Motor neuron (in vitro differentiated cells): ENCODE data around the gene COX10. TPM values are rescaled to one million over a fixed set of nuclear protein-coding genes. Genes with fewer than 3 reads are reported as not detected.
"Not testable (repeated sequence)": the region's sequence is repeated elsewhere in the genome, so short reads cannot be mapped to it uniquely, and the experiment has no call there.

Source experiments
- ATAC-seq, 8 experiments: fragments of 200-7000 bp; cut with Tn5 transposase; replicated peaks in 6 of 8; 2 replicates each; pipeline ENCODE4 v1.8.0; 2021; ENCODE audit warnings: mild to moderate bottlenecking in 8 of 8, moderate library complexity in 8 of 8
- H3K27ac ChIP-seq, 2 donors: fragments of 250-450 bp; sonication (Bioruptor Pico); 2 replicates each; pipeline ENCODE4 v1.9.0; 2021; ENCODE audit warnings: antibody characterized with exemption in 2 of 2, mild to moderate bottlenecking in 2 of 2, moderate library complexity in 1 of 2
- H3K4me1 ChIP-seq, 2 donors: fragments of 250-450 bp; sonication (Bioruptor Pico); replicated peaks in 1 of 2; 2 replicates each; pipeline ENCODE4 v1.6.1; 2021; ENCODE audit warnings: antibody characterized with exemption in 2 of 2, mild to moderate bottlenecking in 2 of 2, moderate library complexity in 1 of 2
- H3K4me3 ChIP-seq, 5 donors: fragments of 250-450 bp; sonication (Bioruptor Pico); 2 replicates each; pipeline ENCODE4 v1.9.0; 2021; ENCODE audit warnings: antibody characterized with exemption in 5 of 5, mild to moderate bottlenecking in 5 of 5, moderate library complexity in 4 of 5
- WGBS, 10 experiments: fragments of 450-650 bp; shearing (Covaris generic); methylation state at CpG; one replicate each; pipeline ENCODE4 v1.0.0; 2022; 5-methylcytosine and 5-hydroxymethylcytosine counted together
- in situ Hi-C, 9 experiments: fragments of 400-800 bp; cut with MboI; loops; one replicate each; pipeline ENCODE4 v1.15.0; 2021; ENCODE audit warnings: low sequenced_read_pairs in 9 of 9, low pct_unique_long_range_greater_than_20kb in 2 of 9; ENCODE audit not compliant: unreplicated experiment in 9 of 9
- total RNA-seq, 8 experiments: library from RNA; unstranded; fragments of 300-600 nt; gene quantifications; 2 replicates each; pipeline versions ENCODE4 v1.2.3 to v1.2.4, GENCODE V29; 2022

The COX10 gene
- total RNA-seq, 8 experiments from 2014 or later: 13.8 to 31.6 (median 18.8) TPM

GRCh38 chr17:14207791-14208190 lies 138.5 kb downstream of the COX10 start:
- in situ Hi-C loops: no loop called here
- peaks cover 6 to 7% of the 10 kb centered on the region in 2 donors for H3K4me1 ChIP-seq
- no peak for ATAC-seq
- H3K27ac ChIP-seq: no peak overlapping the region
- 80 to 100% (median 100%) methylated on average over 1 to 4 of the region's 5 CpGs; no CpG with 5 or more reads in 3 of the 10 experiments for WGBS, 10 experiments
- H3K4me3 ChIP-seq: no peak overlapping the region

GRCh38 chr17:14209215-14209614 lies 139.9 kb downstream of the COX10 start:
- 50 to 100% (median 100%) methylated on average over 1 to 3 of the region's 3 CpGs; no CpG with 5 or more reads in 3 of the 10 experiments for WGBS, 10 experiments
- Histone ChIP-seq H3K27ac (no peak overlapping the region), H3K4me1 (peaks cover 0 to 3% of the 10 kb centered on the region in 2 donors), H3K4me3 (no peak overlapping the region)
- ATAC-seq: peak in 3 of 8 experiments; percentile 55 to 78 (median 60)
- in situ Hi-C loops: no loop called here

GRCh38 chr17:14211246-14211645 lies 141.9 kb downstream of the COX10 start:
- 0 to 100% (median 100%) methylated on average over 1 to 4 of the region's 4 CpGs; no CpG with 5 or more reads in 3 of the 10 experiments for WGBS, 10 experiments
- no peak for ATAC-seq
- in situ Hi-C loops: no loop called here
- Histone ChIP-seq H3K4me3 (no peak overlapping the region), H3K27ac (no peak overlapping the region), H3K4me1 (peaks cover 0 to 3% of the 10 kb centered on the region in 2 donors)

- ATAC-seq: peak in 1 of 8 experiments; percentile 22
- no peak overlapping the region for H3K4me3 ChIP-seq
- in situ Hi-C loops: no loop called here
Measured at GRCh38 chr17:14211801-14212200, 142.5 kb downstream of the COX10 start.

DNA sequence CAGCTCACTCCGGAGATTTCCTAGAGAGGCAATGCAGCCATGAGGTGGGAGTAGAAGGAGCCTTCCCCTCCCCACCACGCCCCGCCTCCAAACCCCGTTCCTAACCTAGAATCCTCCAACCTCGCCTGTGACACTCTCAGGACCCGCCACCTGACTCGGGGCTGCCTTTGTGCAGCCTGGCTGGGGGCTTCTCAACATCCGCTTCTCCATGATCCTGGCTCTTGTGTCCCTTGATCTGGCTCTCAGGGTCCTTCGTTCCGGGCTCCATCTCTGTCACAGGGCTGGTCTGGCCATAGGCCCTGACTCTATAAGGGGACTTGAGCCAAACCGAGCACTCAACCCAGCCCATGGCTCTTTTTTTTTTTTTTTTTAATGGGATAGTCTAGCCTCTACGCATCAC lies 143.1 kb downstream of the COX10 start:
- H3K4me3 ChIP-seq: no peak overlapping the region
- in situ Hi-C loops: no loop called here
- peaks cover 0 to 3% of the 10 kb centered on the region in 2 donors for H3K4me1 ChIP-seq
- WGBS, 10 experiments: 60 to 100% (median 100%) methylated on average over 1 to 5 of the region's 12 CpGs; no CpG with 5 or more reads in 5 of the 10 experiments
- ATAC-seq: no peak
- no peak overlapping the region for H3K27ac ChIP-seq

More at GRCh38 chr17:14211801-14212200, 142.5 kb downstream of the COX10 start:
- Histone ChIP-seq H3K27ac (no peak overlapping the region), H3K4me1 (peaks cover 0 to 3% of the 10 kb centered on the region in 2 donors)
- WGBS, 10 experiments: 38 to 100% (median 91%) methylated on average over 2 to 8 of the region's 17 CpGs; no CpG with 5 or more reads in 4 of the 10 experiments

- in situ Hi-C loops: no loop called here
- Histone ChIP-seq H3K4me3 (no peak overlapping the region), H3K4me1 (no peaks in the 10 kb centered on the region), H3K27ac (no peak overlapping the region)
- WGBS, 10 experiments: 0 to 100% (median 83%) methylated on average over 1 to 2 of the region's 2 CpGs; no CpG with 5 or more reads in 3 of the 10 experiments
- ATAC-seq: no peak
Measured at GRCh38 chr17:14214271-14214670, 145.0 kb downstream of the COX10 start.

- Histone ChIP-seq H3K4me1 (peaks cover 8 to 33% of the 10 kb centered on the region in 2 donors), H3K27ac (no peak overlapping the region), H3K4me3 (no peak overlapping the region)
- in situ Hi-C loops: no loop called here
- no peak for ATAC-seq
- WGBS, 10 experiments: 45 to 100% (median 90%) methylated on average over 1 to 4 of the region's 4 CpGs; no CpG with 5 or more reads in 2 of the 10 experiments
Measured at GRCh38 chr17:14222611-14223010, 153.3 kb downstream of the COX10 start.

- WGBS, 10 experiments: 56 to 93% (median 66%) methylated on average over 2 to 9 of the region's 10 CpGs
- peak in 5 of 8 experiments; percentile 87 to 90 (median 89) for ATAC-seq
- Histone ChIP-seq H3K4me3 (no peak overlapping the region), H3K4me1 (peaks cover 8 to 33% of the 10 kb centered on the region in 2 donors), H3K27ac (peak overlapping the region; percentile 15 to 85)
- in situ Hi-C loops: no loop called here
Measured at GRCh38 chr17:14225254-14225980, 156.1 kb downstream of the COX10 start.

- Histone ChIP-seq H3K4me3 (no peak overlapping the region), H3K27ac (peak overlapping the region in 1 of 2 donors; percentile 85), H3K4me1 (peaks cover 8 to 35% of the 10 kb centered on the region in 2 donors)
- WGBS, 10 experiments: 76 to 100% (median 100%) methylated on average over 1 to 6 of the region's 7 CpGs; no CpG with 5 or more reads in 2 of the 10 experiments
- in situ Hi-C loops: no loop called here
- ATAC-seq: no peak
Measured at GRCh38 chr17:14227052-14227451, 157.7 kb downstream of the COX10 start.

DNA sequence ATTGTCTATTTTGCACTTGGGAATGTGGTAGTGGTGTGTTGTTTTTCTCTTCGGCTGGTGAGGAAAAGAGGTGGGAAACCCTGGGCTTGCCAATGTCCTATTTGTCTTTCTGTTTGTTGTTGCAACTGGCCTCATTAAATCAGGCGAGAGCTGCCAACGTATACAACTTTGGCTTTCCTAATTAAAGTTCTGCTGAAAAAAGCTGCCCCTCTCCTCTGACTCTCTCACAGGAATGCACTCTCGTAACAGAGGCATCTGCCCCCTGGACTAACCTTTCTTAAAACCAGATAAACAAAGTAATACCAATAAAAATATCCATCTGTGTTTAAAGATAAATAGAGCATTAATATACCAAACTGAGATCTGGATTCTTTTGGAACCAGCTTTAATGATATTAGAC lies 159.6 kb downstream of the COX10 start:
- Histone ChIP-seq H3K4me3 (no peak overlapping the region), H3K27ac (no peak overlapping the region), H3K4me1 (peaks cover 8 to 35% of the 10 kb centered on the region in 2 donors)
- no peak for ATAC-seq
- in situ Hi-C loops: no loop called here
- WGBS, 10 experiments: 57 to 100% (median 71%) methylated on average over 1 to 4 of the region's 4 CpGs; no CpG with 5 or more reads in 2 of the 10 experiments

- H3K4me3 ChIP-seq, in situ Hi-C loops: not testable (repeated sequence)
- peak; percentile 50 to 98 (median 92) for ATAC-seq
- no CpG with 5 or more reads among the region's 6 CpGs for WGBS, 10 experiments
- Histone ChIP-seq H3K4me1 (peaks cover 5 to 15% of the 10 kb centered on the region in 2 donors), H3K27ac (peak overlapping the region in 1 of 2 donors; percentile 67)
Measured at GRCh38 chr17:14231187-14231586, 161.9 kb downstream of the COX10 start.

- H3K27ac ChIP-seq, H3K4me3 ChIP-seq, ATAC-seq, in situ Hi-C loops, H3K4me1 ChIP-seq: not testable (repeated sequence)
- no CpG with 5 or more reads among the region's 2 CpGs for WGBS, 10 experiments
Measured at GRCh38 chr17:14235047-14235446, 165.7 kb downstream of the COX10 start.

DNA sequence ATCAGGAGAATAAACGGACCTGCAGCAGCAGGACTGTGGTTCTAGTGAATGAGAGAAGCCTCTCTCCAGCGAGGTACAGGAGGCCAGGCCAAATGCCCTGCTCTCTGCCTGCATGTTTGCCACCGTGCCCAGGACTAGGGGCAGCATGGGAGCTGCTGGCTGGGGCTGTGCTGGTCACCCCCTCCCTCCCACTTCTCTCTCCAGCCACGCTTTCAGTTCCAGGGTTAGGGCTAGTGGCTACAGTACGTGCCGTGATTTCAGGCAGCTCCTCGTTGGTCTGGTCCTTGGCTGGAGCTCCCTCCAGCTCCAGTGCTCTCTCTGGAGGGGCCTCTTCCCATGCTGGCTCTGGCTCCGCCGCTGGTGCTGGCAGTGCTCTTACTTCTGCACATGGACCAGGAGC lies 166.7 kb downstream of the COX10 start:
- H3K27ac ChIP-seq, H3K4me3 ChIP-seq, H3K4me1 ChIP-seq, ATAC-seq, in situ Hi-C loops: not testable (repeated sequence)
- no CpG with 5 or more reads among the region's 9 CpGs for WGBS, 10 experiments
